Panc1 (cell line): ENCODE measurements around the gene PAWR. TPM values are rescaled to one million over a fixed set of nuclear protein-coding genes. Genes with fewer than 3 reads are reported as not detected.
A peak's percentile ranks its signal among the peaks of the same experiment; 100 is the strongest.

ENCODE experiments used
- ATAC-seq: fragments of 200-7000 bp; cut with Tn5 transposase; 2 replicates; pipeline ENCODE4 v1.9.1; 2020; ENCODE audit warnings: mild to moderate bottlenecking, moderate library complexity
- BruUV-seq: library from RNA; stranded (reverse); fragments of 400-500 nt; replicated peaks from 2 replicates; lab custom pipeline; 2021; lab: Mats Ljungman, UMichigan
- CTCF ChIA-PET: fragments of 300-600 bp; sonication (Branson Sonifier 250); formaldehyde crosslinking; loops from one replicate; lab custom pipeline; 2022; ENCODE audit warnings: antibody characterized with exemption; lab: Charles Lee
- POLR2A ChIA-PET: fragments of 300-600 bp; sonication (Branson Sonifier 250); formaldehyde crosslinking; loops from one replicate; lab custom pipeline; 2022; ENCODE audit warnings: antibody characterized with exemption; lab: Charles Lee
- DNase-seq: peaks from one replicate; pipeline ENCODE4 v3.0.0-alpha.2; 2010; ENCODE audit warnings: low read depth, low spot score
- H3K27ac ChIP-seq: 2 replicates; pipeline ENCODE4 v1.5.1; 2011; ENCODE audit warnings: mild to moderate bottlenecking, low read length, inconsistent platforms
- H3K27me3 ChIP-seq: fragments of 200-500 bp; sonication (Bioruptor generic); 2 replicates; pipeline ENCODE4 v1.6.0; 2014; ENCODE audit warnings: low read length, inconsistent platforms; ENCODE audit not compliant: control insufficient read depth, insufficient read depth
- H3K36me3 ChIP-seq: fragments of 200-500 bp; sonication (Bioruptor generic); 2 replicates; pipeline ENCODE4 v1.5.1; 2014; ENCODE audit warnings: inconsistent platforms, mild to moderate bottlenecking, low read length, moderate library complexity; ENCODE audit not compliant: control insufficient read depth, insufficient read depth
- H3K4me1 ChIP-seq: 2 replicates; pipeline ENCODE4 v1.5.1; 2011; ENCODE audit warnings: inconsistent platforms, mild to moderate bottlenecking, low read length, moderate library complexity; ENCODE audit not compliant: control insufficient read depth, insufficient read depth
- H3K4me3 ChIP-seq, 2 experiments: 2 replicates each; pipeline ENCODE4 v1.5.1; 2011 to 2012; ENCODE audit warnings: low read depth in 2 of 2, low read length in 2 of 2, mild to moderate bottlenecking in 2 of 2, inconsistent platforms in 1 of 2, moderate library complexity in 1 of 2
- H3K9me3 ChIP-seq: fragments of 200-500 bp; sonication (Bioruptor generic); 2 replicates; pipeline ENCODE4 v1.5.1; 2014; ENCODE audit warnings: low read depth, mild to moderate bottlenecking, inconsistent platforms, low read length, moderate library complexity; ENCODE audit not compliant: control insufficient read depth, insufficient read depth
- POLR2AphosphoS5 ChIP-seq: IDR thresholded peaks from 2 replicates; pipeline ENCODE4 v1.6.1; 2012; ENCODE audit warnings: mild to moderate bottlenecking, low read depth, low read length, moderate library complexity
- SIN3A ChIP-seq: IDR thresholded peaks from 2 replicates; pipeline ENCODE4 v1.6.1; 2012; ENCODE audit warnings: low read depth, mild to moderate bottlenecking, low read length, moderate library complexity, borderline replicate concordance; ENCODE audit not compliant: insufficient read depth
- TCF7L2 ChIP-seq: IDR thresholded peaks from 2 replicates; pipeline ENCODE4 v1.6.1; 2011; ENCODE audit warnings: mild to moderate bottlenecking, low read depth, low read length, inconsistent platforms
- in situ Hi-C: cut with HindIII; loops from 2 replicates; pipeline ENCODE4 v1.10.0; 2016; ENCODE audit warnings: low sequenced_read_pairs, low pct_unique_long_range_greater_than_20kb
- intact Hi-C: fragments of 100-400 bp; cut with micrococcal nuclease; formaldehyde crosslinking; loops from one replicate; pipeline ENCODE4 v1.10.0; 2022; ENCODE audit not compliant: unreplicated experiment
- total RNA-seq: library from RNA; stranded (reverse); gene quantifications from one replicate; pipeline ENCODE4 v1.2.1, GENCODE V29; 2021; ENCODE audit not compliant: unreplicated experiment
- TF ChIP-seq, protein P1 (sequence below), 2 experiments: IDR thresholded peaks; 2 replicates each; pipeline ENCODE4 v1.6.1; 2011 to 2012; ENCODE audit warnings: low read depth in 2 of 2, control low read depth in 1 of 2, low read length in 1 of 2, mild to moderate bottlenecking in 1 of 2, moderate library complexity in 1 of 2; ENCODE audit not compliant: insufficient read depth in 1 of 2
- TF ChIP-seq, protein P2 (sequence below): fragments of 450-650 bp; IDR thresholded peaks from 2 replicates; pipeline ENCODE4 v1.5.1; 2017; ENCODE audit warnings: mild to moderate bottlenecking

Gene PAWR
- total RNA-seq, 1 experiment from 2014 or later = 142 TPM

DNA sequence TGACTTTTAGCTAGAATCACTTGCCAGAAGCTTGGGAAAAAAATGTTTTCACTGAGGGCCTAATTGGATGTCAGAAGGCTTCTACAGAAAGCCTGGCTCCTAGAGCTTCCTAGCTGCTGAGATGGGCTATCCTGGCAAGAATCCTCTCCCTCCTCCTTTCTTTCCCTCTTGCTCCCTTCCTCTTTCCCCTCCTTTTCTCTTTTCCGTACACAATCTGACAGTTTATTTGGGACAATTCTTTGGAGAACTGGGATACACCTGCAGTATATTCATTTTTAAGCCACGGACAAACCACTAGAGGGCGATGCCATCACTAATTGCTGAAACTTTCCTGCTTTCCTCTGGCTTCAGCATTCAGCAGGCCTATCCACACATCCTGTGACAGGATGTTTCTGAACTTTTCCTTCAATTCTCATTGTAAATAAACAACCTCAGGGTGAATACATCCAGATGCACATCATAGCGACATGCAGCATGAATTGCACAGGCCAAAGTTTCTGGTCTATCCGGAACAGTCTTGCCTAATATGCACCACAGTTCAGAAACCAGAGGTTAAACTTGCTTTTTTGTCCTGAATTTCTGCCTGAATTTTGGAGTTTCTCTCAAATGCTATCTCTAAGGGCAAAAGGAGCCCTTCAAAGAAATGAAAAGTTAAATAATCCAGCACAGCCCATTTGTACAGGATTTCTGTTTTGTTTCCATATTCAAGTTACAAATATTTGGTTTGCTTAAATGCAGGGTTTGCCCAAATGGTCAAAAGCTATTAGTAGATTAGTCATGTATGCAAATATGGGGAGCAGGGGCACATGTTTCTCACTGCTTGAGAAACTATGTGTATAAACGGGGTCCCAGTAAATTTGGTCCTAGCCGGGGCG, 142.8 kb downstream of the PAWR start:
- peaks cover 37% of the 10 kb centered on the region for H3K4me1 ChIP-seq
- ATAC-seq (peak; percentile 66), DNase-seq (peak; percentile 80)
- peak overlapping the region; percentile 88 for H3K27ac ChIP-seq
- TF ChIP-seq, protein P1, sequence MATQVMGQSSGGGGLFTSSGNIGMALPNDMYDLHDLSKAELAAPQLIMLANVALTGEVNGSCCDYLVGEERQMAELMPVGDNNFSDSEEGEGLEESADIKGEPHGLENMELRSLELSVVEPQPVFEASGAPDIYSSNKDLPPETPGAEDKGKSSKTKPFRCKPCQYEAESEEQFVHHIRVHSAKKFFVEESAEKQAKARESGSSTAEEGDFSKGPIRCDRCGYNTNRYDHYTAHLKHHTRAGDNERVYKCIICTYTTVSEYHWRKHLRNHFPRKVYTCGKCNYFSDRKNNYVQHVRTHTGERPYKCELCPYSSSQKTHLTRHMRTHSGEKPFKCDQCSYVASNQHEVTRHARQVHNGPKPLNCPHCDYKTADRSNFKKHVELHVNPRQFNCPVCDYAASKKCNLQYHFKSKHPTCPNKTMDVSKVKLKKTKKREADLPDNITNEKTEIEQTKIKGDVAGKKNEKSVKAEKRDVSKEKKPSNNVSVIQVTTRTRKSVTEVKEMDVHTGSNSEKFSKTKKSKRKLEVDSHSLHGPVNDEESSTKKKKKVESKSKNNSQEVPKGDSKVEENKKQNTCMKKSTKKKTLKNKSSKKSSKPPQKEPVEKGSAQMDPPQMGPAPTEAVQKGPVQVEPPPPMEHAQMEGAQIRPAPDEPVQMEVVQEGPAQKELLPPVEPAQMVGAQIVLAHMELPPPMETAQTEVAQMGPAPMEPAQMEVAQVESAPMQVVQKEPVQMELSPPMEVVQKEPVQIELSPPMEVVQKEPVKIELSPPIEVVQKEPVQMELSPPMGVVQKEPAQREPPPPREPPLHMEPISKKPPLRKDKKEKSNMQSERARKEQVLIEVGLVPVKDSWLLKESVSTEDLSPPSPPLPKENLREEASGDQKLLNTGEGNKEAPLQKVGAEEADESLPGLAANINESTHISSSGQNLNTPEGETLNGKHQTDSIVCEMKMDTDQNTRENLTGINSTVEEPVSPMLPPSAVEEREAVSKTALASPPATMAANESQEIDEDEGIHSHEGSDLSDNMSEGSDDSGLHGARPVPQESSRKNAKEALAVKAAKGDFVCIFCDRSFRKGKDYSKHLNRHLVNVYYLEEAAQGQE (IDR thresholded peaks at IDR 0.05; ENCODE audit: insufficient read depth in 1 of 2, low read depth in 2 of 2, low read length in 1 of 2) = no peak
- TF ChIP-seq SIN3A (no peak), TCF7L2 (no peak), POLR2AphosphoS5 (0 out of 2 replicates have a peak, but pooled peaks have one; percentile 31)
- TF ChIP-seq, protein P2, sequence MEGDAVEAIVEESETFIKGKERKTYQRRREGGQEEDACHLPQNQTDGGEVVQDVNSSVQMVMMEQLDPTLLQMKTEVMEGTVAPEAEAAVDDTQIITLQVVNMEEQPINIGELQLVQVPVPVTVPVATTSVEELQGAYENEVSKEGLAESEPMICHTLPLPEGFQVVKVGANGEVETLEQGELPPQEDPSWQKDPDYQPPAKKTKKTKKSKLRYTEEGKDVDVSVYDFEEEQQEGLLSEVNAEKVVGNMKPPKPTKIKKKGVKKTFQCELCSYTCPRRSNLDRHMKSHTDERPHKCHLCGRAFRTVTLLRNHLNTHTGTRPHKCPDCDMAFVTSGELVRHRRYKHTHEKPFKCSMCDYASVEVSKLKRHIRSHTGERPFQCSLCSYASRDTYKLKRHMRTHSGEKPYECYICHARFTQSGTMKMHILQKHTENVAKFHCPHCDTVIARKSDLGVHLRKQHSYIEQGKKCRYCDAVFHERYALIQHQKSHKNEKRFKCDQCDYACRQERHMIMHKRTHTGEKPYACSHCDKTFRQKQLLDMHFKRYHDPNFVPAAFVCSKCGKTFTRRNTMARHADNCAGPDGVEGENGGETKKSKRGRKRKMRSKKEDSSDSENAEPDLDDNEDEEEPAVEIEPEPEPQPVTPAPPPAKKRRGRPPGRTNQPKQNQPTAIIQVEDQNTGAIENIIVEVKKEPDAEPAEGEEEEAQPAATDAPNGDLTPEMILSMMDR = peak; percentile 88
- ChIA-PET CTCF (no interaction called here), POLR2A (no interaction called here)
- in situ Hi-C loops (no loop called here), intact Hi-C loops (loop anchor here (5.0 kb wide), 1 partner anchor 126 kb away; no protein-coding TSS in a partner anchor)
- H3K36me3 ChIP-seq = no peaks in the 10 kb centered on the region
- no TSS peak for BruUV-seq
- no peaks in the 10 kb centered on the region for H3K27me3 ChIP-seq
- no peaks in the 10 kb centered on the region; the same call in 1 of the 2 replicates for H3K9me3 ChIP-seq
- H3K4me3 ChIP-seq = no peak overlapping the region; a peak in 1 of 4 replicates

DNA sequence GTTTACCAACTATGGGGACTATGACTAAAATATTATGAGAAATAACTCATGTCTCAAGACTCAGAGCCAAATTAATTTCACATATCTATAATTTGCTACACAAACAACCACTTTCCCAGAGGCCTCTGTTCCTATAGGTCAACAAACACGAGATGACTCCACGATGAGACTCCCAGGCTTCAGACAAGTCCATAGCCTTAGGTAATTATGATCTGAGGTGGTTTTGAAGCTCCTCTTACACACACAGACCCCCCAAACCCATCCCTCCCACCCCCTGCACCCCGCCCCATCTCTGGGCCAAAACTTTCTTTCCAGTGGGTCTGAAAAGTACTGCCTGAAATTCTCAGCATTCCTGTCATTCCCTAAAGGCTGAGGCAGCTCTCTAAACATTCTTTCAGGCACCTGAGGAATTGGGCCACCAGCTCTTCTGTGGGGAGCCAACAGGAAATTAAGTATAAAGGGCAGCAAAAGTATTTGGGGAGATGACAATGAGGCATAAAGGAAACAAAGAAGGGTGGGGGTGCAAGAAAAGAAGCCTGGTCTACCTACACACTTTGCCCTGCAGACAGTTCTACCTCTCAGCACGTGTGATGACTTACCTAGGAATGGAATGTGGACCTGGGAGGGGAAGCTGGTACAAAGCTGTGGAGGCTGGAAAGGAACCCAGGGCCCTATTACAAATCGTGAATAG, 143.6 kb downstream of the PAWR start:
- TF ChIP-seq TCF7L2 (no peak), SIN3A (no peak), POLR2AphosphoS5 (peak; percentile 44)
- TF ChIP-seq, protein P1 (IDR thresholded peaks at IDR 0.05; ENCODE audit: insufficient read depth in 1 of 2, low read depth in 2 of 2, low read length in 1 of 2) = no peak
- intact Hi-C loops (loop anchor here (5.0 kb wide), 1 partner anchor 125 kb away; no protein-coding TSS in a partner anchor), in situ Hi-C loops (no loop called here)
- H3K4me1 ChIP-seq = peaks cover 37% of the 10 kb centered on the region
- POLR2A ChIA-PET = no interaction called here
- CTCF ChIA-PET = no interaction called here
- DNase-seq = peak; percentile 93
- H3K4me3 ChIP-seq = no peak overlapping the region; a peak in 1 of 4 replicates
- peak; percentile 91 for ATAC-seq
- H3K36me3 ChIP-seq = no peaks in the 10 kb centered on the region
- BruUV-seq = no TSS peak
- H3K27me3 ChIP-seq = no peaks in the 10 kb centered on the region
- no peaks in the 10 kb centered on the region; the same call in 1 of the 2 replicates for H3K9me3 ChIP-seq
- peak overlapping the region; percentile 88 for H3K27ac ChIP-seq
